Measurements from ENCODE around the gene PRAMEF1. TPM values are rescaled to one million over a fixed set of nuclear protein-coding genes. Genes with fewer than 3 reads are reported as not detected.
"Not testable (repeated sequence)": the region's sequence is repeated elsewhere in the genome, so short reads cannot be mapped to it uniquely, and the experiment has no call there.

Gene PRAMEF1, protein sequence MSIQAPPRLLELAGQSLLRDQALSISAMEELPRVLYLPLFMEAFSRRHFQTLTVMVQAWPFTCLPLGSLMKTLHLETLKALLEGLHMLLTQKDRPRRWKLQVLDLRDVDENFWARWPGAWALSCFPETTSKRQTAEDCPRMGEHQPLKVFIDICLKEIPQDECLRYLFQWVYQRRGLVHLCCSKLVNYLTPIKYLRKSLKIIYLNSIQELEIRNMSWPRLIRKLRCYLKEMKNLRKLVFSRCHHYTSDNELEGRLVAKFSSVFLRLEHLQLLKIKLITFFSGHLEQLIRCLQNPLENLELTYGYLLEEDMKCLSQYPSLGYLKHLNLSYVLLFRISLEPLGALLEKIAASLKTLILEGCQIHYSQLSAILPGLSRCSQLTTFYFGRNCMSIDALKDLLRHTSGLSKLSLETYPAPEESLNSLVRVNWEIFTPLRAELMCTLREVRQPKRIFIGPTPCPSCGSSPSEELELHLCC
- polyA plus RNA-seq (2012; ENCODE audit: missing spikeins): not detected

- DNase-seq (ENCODE audit: insufficient read length); FAIRE-seq: not testable (repeated sequence)
These were observed at the start of gene PRAMEF1 for GRCh38 chr1:12791097-12791496. Gene PRAMEF1, plus strand, starts transcription at chr1:12791397. Its CDS starts 1,831 bp downstream, at chr1:12793228.

DNA sequence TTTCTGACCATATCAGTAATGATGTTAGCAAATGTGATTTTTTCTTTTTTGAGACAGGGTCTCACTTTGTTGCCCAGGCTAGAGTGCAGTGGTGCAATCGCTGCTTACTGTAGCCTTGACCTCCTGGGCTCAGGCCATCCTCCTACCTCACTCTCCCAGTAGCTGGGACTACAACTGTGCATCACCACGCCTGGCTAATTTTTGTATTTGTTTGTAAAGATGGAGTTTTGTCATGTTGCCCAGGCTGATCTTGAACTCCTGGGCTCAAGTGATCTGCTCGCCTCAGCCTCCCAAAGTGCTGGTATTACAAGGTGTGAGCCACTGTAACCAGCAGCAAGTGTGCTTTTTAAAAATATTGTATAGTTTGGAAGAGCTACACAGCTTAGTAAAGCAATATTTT lies 49.3 kb upstream of the PRAMEF1 start:
- FAIRE-seq (no peak), DNase-seq (ENCODE audit: insufficient read length) (no peak)
- TF ChIP-seq TAF1 (IDR thresholded peaks at IDR 0.05; ENCODE audit: borderline replicate concordance, low read depth, low read length) (no peak), POLR2AphosphoS5 (IDR thresholded peaks at IDR 0.05; ENCODE audit: low read depth, low read length) (no peak), POLR2A (IDR thresholded peaks at IDR 0.05; ENCODE audit: low read depth, low read length) (no peak)

- FAIRE-seq: no peak
- TF ChIP-seq POLR2AphosphoS5 (IDR thresholded peaks at IDR 0.05; ENCODE audit: low read depth, low read length): no peak
- no peak for TF ChIP-seq POLR2A (IDR thresholded peaks at IDR 0.05; ENCODE audit: low read depth, low read length)
- TF ChIP-seq TAF1 (IDR thresholded peaks at IDR 0.05; ENCODE audit: borderline replicate concordance, low read depth, low read length): no peak
- DNase-seq (ENCODE audit: insufficient read length): no peak
These were observed 45.8 kb upstream of the PRAMEF1 start for GRCh38 chr1:12745126-12745991.

DNA sequence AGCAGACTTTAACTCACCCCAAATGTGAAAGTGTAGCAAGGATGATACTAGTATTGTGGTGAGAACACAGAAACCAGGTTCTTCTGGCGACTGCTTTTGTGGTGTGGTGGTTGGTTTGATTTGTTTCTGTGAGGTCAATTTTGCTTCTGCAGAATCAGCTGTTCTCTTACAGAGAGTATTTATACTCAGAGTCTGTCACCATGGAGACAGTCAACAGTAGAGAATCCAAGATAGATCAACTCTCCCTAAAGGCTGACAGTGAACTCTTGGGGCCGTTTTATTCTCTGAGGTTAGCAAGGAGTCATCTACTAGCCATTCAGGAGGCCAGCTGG lies 45.2 kb upstream of the PRAMEF1 start, which contains the start of gene CFAP107:
Gene CFAP107, plus strand, starts transcription at position 209 of the 332 bp plus-strand sequence. CDS start 231 bp downstream, outside the sequence.
- no peak for TF ChIP-seq POLR2A (IDR thresholded peaks at IDR 0.05; ENCODE audit: low read depth, low read length)
- TF ChIP-seq TAF1 (IDR thresholded peaks at IDR 0.05; ENCODE audit: borderline replicate concordance, low read depth, low read length): no peak
- no peak for TF ChIP-seq POLR2AphosphoS5 (IDR thresholded peaks at IDR 0.05; ENCODE audit: low read depth, low read length)
- FAIRE-seq: no peak
- DNase-seq (ENCODE audit: insufficient read length): no peak

GRCh38 chr1:12748778-12749355 lies 42.3 kb upstream of the PRAMEF1 start:
- DNase-seq (ENCODE audit: insufficient read length): no peak
- TF ChIP-seq POLR2A (IDR thresholded peaks at IDR 0.05; ENCODE audit: low read depth, low read length) (no peak), POLR2AphosphoS5 (IDR thresholded peaks at IDR 0.05; ENCODE audit: low read depth, low read length) (no peak), TAF1 (IDR thresholded peaks at IDR 0.05; ENCODE audit: borderline replicate concordance, low read depth, low read length) (no peak)
- no peak for FAIRE-seq

- DNase-seq (ENCODE audit: insufficient read length) (no peak), FAIRE-seq (no peak)
- TF ChIP-seq TAF1 (IDR thresholded peaks at IDR 0.05; ENCODE audit: borderline replicate concordance, low read depth, low read length): no peak
These were observed 36.5 kb upstream of the PRAMEF1 start for GRCh38 chr1:12754738-12755137.

GRCh38 chr1:12756273-12756672 lies 34.9 kb upstream of the PRAMEF1 start:
- DNase-seq (ENCODE audit: insufficient read length) (no peak), FAIRE-seq (no peak)
- no peak for TF ChIP-seq TAF1 (IDR thresholded peaks at IDR 0.05; ENCODE audit: borderline replicate concordance, low read depth, low read length)
- TF ChIP-seq POLR2AphosphoS5 (IDR thresholded peaks at IDR 0.05; ENCODE audit: low read depth, low read length): no peak
- no peak for TF ChIP-seq POLR2A (IDR thresholded peaks at IDR 0.05; ENCODE audit: low read depth, low read length)

DNA sequence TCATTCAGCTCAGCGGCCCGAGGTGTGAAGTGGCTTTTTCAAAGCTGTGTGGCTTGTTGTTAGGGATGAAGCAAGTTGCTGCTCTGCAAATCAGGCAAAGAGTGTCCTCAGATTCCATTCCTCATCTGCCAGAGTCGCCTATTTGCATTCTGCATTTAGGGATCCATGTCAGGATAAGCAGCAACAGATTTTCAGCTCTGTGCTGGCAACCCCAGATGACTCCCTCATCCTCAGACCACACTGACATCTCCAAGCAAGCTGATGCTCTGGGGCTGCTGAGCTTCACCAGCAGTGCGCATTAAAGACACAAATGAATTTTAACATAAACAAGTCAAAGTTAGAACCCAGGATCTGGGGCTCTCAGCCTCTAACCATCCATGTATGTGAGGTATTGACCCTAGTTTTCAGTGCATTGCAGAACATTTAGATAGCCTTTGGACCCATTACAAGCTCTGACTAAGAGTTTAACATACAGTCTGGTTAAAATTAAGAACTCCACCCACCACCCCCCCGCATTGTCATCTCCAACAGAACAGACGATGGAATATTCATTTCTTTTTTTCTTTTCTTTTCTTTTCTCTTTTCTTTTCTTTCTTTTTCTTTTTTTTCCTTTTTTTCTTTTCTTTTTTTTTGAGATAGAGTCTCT lies 34.3 kb upstream of the PRAMEF1 start:
- no peak for DNase-seq (ENCODE audit: insufficient read length)
- FAIRE-seq: no peak
- TF ChIP-seq TAF1 (IDR thresholded peaks at IDR 0.05; ENCODE audit: borderline replicate concordance, low read depth, low read length) (no peak), POLR2A (IDR thresholded peaks at IDR 0.05; ENCODE audit: low read depth, low read length) (no peak), POLR2AphosphoS5 (IDR thresholded peaks at IDR 0.05; ENCODE audit: low read depth, low read length) (no peak)

DNA sequence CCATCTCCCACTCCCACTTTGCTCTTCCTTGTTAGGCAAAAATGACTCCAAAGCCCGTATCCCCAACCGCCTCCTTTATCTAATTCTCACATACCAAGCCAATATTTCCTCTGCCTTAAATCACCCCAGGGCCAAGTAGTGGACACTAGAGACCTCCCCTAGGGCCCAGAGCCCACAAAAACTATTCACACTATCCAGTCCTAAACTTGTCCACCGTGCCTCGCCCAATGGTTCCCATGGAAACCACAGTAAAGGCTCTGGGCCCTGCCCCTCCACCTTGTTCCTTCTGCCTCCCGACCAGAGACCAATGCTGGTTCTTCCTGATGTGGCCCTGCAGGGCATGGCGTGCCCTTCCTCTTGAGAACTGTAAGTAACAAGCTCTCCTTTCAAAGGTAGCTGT lies 33.4 kb upstream of the PRAMEF1 start:
- TF ChIP-seq POLR2AphosphoS5 (IDR thresholded peaks at IDR 0.05; ENCODE audit: low read depth, low read length): no peak
- no peak for TF ChIP-seq TAF1 (IDR thresholded peaks at IDR 0.05; ENCODE audit: borderline replicate concordance, low read depth, low read length)
- no peak for TF ChIP-seq POLR2A (IDR thresholded peaks at IDR 0.05; ENCODE audit: low read depth, low read length)
- DNase-seq (ENCODE audit: insufficient read length) (no peak), FAIRE-seq (no peak)

DNA sequence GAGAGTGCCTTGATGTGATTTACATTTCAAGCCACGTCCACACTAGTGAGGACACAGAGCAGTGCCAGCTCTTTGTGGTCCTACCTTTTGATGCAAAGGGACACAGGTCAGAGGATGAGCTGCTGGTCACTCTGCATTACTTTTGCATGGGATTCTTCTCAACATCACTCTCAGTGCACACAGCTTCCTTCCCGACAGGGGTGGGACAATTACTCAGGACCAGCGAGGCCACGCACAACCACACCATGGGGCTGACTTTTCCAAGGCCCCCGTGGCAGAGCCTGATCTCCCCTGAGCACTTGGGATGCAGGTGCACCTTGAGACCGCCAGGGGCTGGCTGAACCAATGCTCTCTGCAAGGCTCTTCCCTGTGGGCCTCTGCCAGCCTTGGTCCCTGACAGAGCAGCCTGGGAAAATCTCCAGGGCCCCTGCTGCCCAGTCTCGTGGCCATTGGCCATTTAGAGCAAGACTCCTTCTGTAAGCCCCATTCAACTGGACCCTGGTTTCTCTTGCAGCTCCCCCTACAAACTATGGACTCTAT lies 30.9 kb upstream of the PRAMEF1 start:
- no peak for DNase-seq (ENCODE audit: insufficient read length)
- FAIRE-seq: no peak
- no peak for TF ChIP-seq POLR2AphosphoS5 (IDR thresholded peaks at IDR 0.05; ENCODE audit: low read depth, low read length)
- no peak for TF ChIP-seq POLR2A (IDR thresholded peaks at IDR 0.05; ENCODE audit: low read depth, low read length)
- TF ChIP-seq TAF1 (IDR thresholded peaks at IDR 0.05; ENCODE audit: borderline replicate concordance, low read depth, low read length): no peak

GRCh38 chr1:12761781-12762180 lies 29.4 kb upstream of the PRAMEF1 start:
- TF ChIP-seq POLR2A (IDR thresholded peaks at IDR 0.05; ENCODE audit: low read depth, low read length): no peak
- no peak for TF ChIP-seq POLR2AphosphoS5 (IDR thresholded peaks at IDR 0.05; ENCODE audit: low read depth, low read length)
- TF ChIP-seq TAF1 (IDR thresholded peaks at IDR 0.05; ENCODE audit: borderline replicate concordance, low read depth, low read length): no peak
- FAIRE-seq (no peak), DNase-seq (ENCODE audit: insufficient read length) (no peak)
